A549 (cell line): ENCODE results near the gene MRPS5. TPM values are rescaled to one million over a fixed set of nuclear protein-coding genes. Genes with fewer than 3 reads are reported as not detected.

Experiments used
- ATAC-seq, 2 experiments: fragments of 200-7000 bp in 1 of 2; fragments of >200 bp in 1 of 2; cut with Nextera tagmentation in 1 of 2; cut with Tn5 transposase in 1 of 2; 3 replicates each; pipeline versions ENCODE4 v1.8.0 to v1.9.1; 2018 to 2020; ENCODE audit warnings: mild to moderate bottlenecking in 1 of 2, moderate library complexity in 1 of 2
- CTCF ChIA-PET: fragments of 300-600 bp; sonication (Branson Sonifier 250); formaldehyde crosslinking; extraction: SDS; loops from one replicate; lab custom pipeline; 2021; ENCODE audit warnings: antibody characterized with exemption, inconsistent platforms; lab: Yijun Ruan, JAX
- POLR2A ChIA-PET: fragments of 350-600 bp; formaldehyde crosslinking; extraction: SDS; loops from one replicate; lab custom pipeline; 2021; ENCODE audit warnings: antibody characterized with exemption, inconsistent platforms; lab: Yijun Ruan, JAX
- DNase-seq, 2 experiments: peaks; one replicate each; pipeline versions ENCODE4 v3.0.0 to v3.0.0-alpha.2; 2011 to 2016; ENCODE audit warnings: low read depth in 1 of 2, low spot score in 1 of 2
- FAIRE-seq: peaks from 2 replicates; lab custom pipeline; 2011; peaks lifted over from hg19 to GRCh38; lab: Jason Lieb, UNC
- H3K27ac ChIP-seq, 2 experiments: fragments of >200 bp; sonication (Bioruptor Twin); formaldehyde crosslinking; 3 replicates each; pipeline ENCODE4 v1.5.1; 2016 to 2017
- H3K4me1 ChIP-seq: fragments of >200 bp; sonication (Bioruptor Twin); formaldehyde crosslinking; 3 replicates; pipeline ENCODE4 v1.6.1; 2016
- H3K4me2 ChIP-seq: fragments of >200 bp; sonication (Bioruptor Twin); formaldehyde crosslinking; 3 replicates; pipeline ENCODE4 v1.6.1; 2016
- H3K4me3 ChIP-seq: fragments of >200 bp; sonication (Bioruptor Twin); formaldehyde crosslinking; 3 replicates; pipeline ENCODE4 v1.5.1; 2016
- H3K9me3 ChIP-seq: fragments of >200 bp; sonication (Bioruptor Twin); formaldehyde crosslinking; 3 replicates; pipeline ENCODE4 v1.6.1; 2016
- BHLHE40 ChIP-seq: IDR thresholded peaks from 2 replicates; pipeline ENCODE4 v1.6.1; 2012; ENCODE audit warnings: low read depth, low read length, inconsistent platforms
- EHF ChIP-seq: fragments of 250-450 bp; sonication (Bioruptor Pico); IDR thresholded peaks from 2 replicates; pipeline ENCODE4 v1.5.0; 2020; ENCODE audit warnings: mild to moderate bottlenecking
- EP300 ChIP-seq, 2 experiments: fragments of >200 bp; sonication (Bioruptor Twin); formaldehyde crosslinking; IDR thresholded peaks; 2 replicates in 1 of 2; 3 replicates in 1 of 2; pipeline ENCODE4 v1.6.1; 2016 to 2017
- ESRRA ChIP-seq: fragments of 150-350 bp; IDR thresholded peaks from 2 replicates; pipeline ENCODE4 v1.6.1; 2014; ENCODE audit warnings: mild to moderate bottlenecking, low read length, borderline replicate concordance
- FOSL2 ChIP-seq, 2 experiments: fragments of 450-650 bp in 1 of 2; fragments of >200 bp in 1 of 2; sonication (Bioruptor Twin) in 1 of 2; formaldehyde crosslinking; IDR thresholded peaks; 2 replicates each; pipeline versions ENCODE4 v1.5.0 to v1.6.1; 2016 to 2020; ENCODE audit warnings: mild to moderate bottlenecking in 1 of 2, moderate library complexity in 1 of 2
- FOXS1 ChIP-seq: fragments of 250-450 bp; sonication (Bioruptor Pico); IDR thresholded peaks from 2 replicates; pipeline ENCODE4 v1.5.0; 2020; ENCODE audit warnings: mild to moderate bottlenecking, moderate library complexity
- HDAC2 ChIP-seq: fragments of 200-600 bp; sonication (generic); IDR thresholded peaks from 2 replicates; pipeline ENCODE4 v1.6.1; 2016
- HEYL ChIP-seq: fragments of 250-450 bp; sonication (Bioruptor Pico); IDR thresholded peaks from 2 replicates; pipeline ENCODE4 v1.8.0; 2021; ENCODE audit warnings: mild to moderate bottlenecking, moderate library complexity
- HOXB13 ChIP-seq: fragments of 250-450 bp; sonication (Bioruptor Pico); IDR thresholded peaks from 2 replicates; pipeline ENCODE4 v1.5.0; 2020; ENCODE audit warnings: low read depth, mild to moderate bottlenecking, moderate library complexity
- KDM5A ChIP-seq: fragments of 200-600 bp; sonication (generic); IDR thresholded peaks from 2 replicates; pipeline ENCODE4 v1.6.1; 2016; ENCODE audit warnings: antibody characterized with exemption, mild to moderate bottlenecking
- NPAS2 ChIP-seq: fragments of 250-450 bp; sonication (Bioruptor Pico); IDR thresholded peaks from 2 replicates; pipeline ENCODE4 v1.8.0; 2022; ENCODE audit warnings: mild to moderate bottlenecking, moderate library complexity, borderline replicate concordance
- NR3C1 ChIP-seq: fragments of >200 bp; sonication (Bioruptor Twin); formaldehyde crosslinking; IDR thresholded peaks from 3 replicates; pipeline ENCODE4 v1.6.1; 2017
- PHF8 ChIP-seq: fragments of 200-600 bp; sonication (generic); IDR thresholded peaks from 2 replicates; pipeline ENCODE4 v1.6.1; 2016; ENCODE audit warnings: low read depth, mild to moderate bottlenecking, antibody characterized with exemption, moderate library complexity, borderline replicate concordance
- POLR2AphosphoS2 ChIP-seq: conservative IDR thresholded peaks from 2 replicates; pipeline ENCODE4 v1.6.1; 2012; ENCODE audit warnings: low read length, improper control_type of control experiment, inconsistent platforms
- RARB ChIP-seq: fragments of 250-450 bp; sonication (Bioruptor Pico); IDR thresholded peaks from 2 replicates; pipeline ENCODE4 v1.8.0; 2021; ENCODE audit warnings: mild to moderate bottlenecking, moderate library complexity
- SMC3 ChIP-seq: fragments of >200 bp; sonication (Bioruptor Twin); formaldehyde crosslinking; IDR thresholded peaks from 3 replicates; pipeline ENCODE4 v1.6.1; 2018; ENCODE audit warnings: inconsistent platforms
- TP53 ChIP-seq: fragments of 250-450 bp; sonication (Bioruptor Pico); IDR thresholded peaks from 2 replicates; pipeline ENCODE4 v1.5.0; 2021; ENCODE audit warnings: mild to moderate bottlenecking, moderate library complexity
- ZC3H11A ChIP-seq: fragments of 450-650 bp; IDR thresholded peaks from 2 replicates; pipeline ENCODE4 v1.6.1; 2014; ENCODE audit warnings: antibody characterized with exemption, mild to moderate bottlenecking
- ZNF302 ChIP-seq: fragments of 250-450 bp; sonication (Bioruptor Pico); IDR thresholded peaks from 2 replicates; pipeline ENCODE4 v1.9.0; 2021; ENCODE audit warnings: inconsistent platforms, mild to moderate bottlenecking, moderate library complexity
- ZSCAN20 ChIP-seq: fragments of 250-450 bp; sonication (Bioruptor Pico); IDR thresholded peaks from 2 replicates; pipeline ENCODE4 v1.8.0; 2022; ENCODE audit warnings: mild to moderate bottlenecking, moderate library complexity
- WGBS: methylation state at CpG from one replicate; pipeline ENCODE4 v1.1.6; 2017; ENCODE audit errors: missing lambda C conversion rate; 5-methylcytosine and 5-hydroxymethylcytosine counted together
- polyA plus RNA-seq, 4 experiments: library from polyadenylated mRNA; depleted of rRNA in 3 of 4; stranded (reverse); fragments of >200 nt; fragmentation: RNase III in 1 of 4; extraction: RNeasy Plus Mini Kit Qiagen cat#74134 plus additional on column Dnase treatment in 1 of 4; gene quantifications; 2 replicates in 3 of 4; 3 replicates in 1 of 4; pipeline ENCODE4 v1.2.3, GENCODE V29; 2011 to 2017
- TF ChIP-seq, protein P1 (sequence below): fragments of 450-650 bp; IDR thresholded peaks from 2 replicates; pipeline ENCODE4 v1.6.1; 2014; ENCODE audit warnings: antibody characterized with exemption
- TF ChIP-seq, protein P2 (sequence below): fragments of 250-450 bp; sonication (Bioruptor Pico); IDR thresholded peaks from 2 replicates; pipeline ENCODE4 v1.5.0; 2021; ENCODE audit warnings: mild to moderate bottlenecking, moderate library complexity, borderline replicate concordance
- TF ChIP-seq, protein P3 (sequence below): fragments of >200 bp; sonication (Bioruptor Twin); formaldehyde crosslinking; IDR thresholded peaks from 2 replicates; pipeline ENCODE4 v1.6.1; 2016
- TF ChIP-seq, protein P4 (sequence below): fragments of >200 bp; sonication (Bioruptor Twin); formaldehyde crosslinking; IDR thresholded peaks from 3 replicates; pipeline ENCODE4 v1.6.1; 2016
- TF ChIP-seq, protein P5 (sequence below): IDR thresholded peaks from 2 replicates; pipeline ENCODE4 v1.6.1; 2012; ENCODE audit warnings: low read depth, borderline replicate concordance
- TF ChIP-seq, protein P6 (sequence below): fragments of 250-450 bp; sonication (Bioruptor Pico); IDR thresholded peaks from 2 replicates; pipeline ENCODE4 v1.5.0; 2020; ENCODE audit warnings: low read depth, mild to moderate bottlenecking, moderate library complexity

Gene MRPS5
- polyA plus RNA-seq, 2 of the 4 experiments (the other 2 are of a cell fraction): 103 to 123 TPM

DNA sequence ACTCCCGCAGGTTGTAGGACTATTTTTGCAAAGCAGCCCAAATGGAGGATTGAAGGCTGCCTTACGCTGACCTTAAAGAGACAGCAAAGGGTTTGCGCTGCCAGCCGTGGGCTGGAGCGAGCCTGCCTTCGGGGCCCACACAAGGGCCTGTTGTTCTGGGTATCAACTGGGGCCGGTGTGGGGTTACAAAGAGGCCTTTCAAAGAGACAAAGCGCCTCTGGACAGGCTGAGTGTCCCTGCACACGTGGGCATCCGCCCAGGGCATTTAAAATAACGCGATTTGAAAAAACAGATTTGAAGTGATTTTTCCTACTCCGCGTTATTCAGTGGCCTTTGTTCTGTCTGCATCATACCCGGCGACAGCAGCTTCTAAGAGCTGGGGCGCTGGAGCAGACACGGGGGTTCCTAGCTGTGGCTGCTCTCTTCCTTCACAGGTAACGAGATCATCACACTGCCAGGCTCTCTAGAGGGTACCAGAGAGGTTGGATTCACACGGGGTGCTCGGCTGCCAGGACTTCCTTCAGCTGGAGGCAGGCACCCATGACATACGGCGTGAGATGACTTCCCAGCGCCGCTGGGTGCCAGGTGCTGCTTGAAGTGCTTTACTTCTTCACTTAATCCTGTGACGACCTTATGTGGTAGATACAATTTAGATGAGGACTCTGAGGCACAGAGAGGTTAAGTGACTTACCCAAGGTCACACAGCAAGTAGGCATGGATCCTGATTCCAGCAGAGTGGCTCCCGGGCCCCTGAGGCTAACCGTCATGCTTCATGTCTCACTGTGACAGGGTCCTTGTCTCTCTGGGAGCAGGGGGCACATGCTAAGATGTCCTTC is 63.9 kb downstream of the MRPS5 start:
- CTCF ChIA-PET: interaction anchor here (1.2 to 2.4 kb wide), 3 partner anchors 19 to 24 kb away, joined by 4 to 9 read pairs (median 5); no protein-coding TSS in a partner anchor

DNA sequence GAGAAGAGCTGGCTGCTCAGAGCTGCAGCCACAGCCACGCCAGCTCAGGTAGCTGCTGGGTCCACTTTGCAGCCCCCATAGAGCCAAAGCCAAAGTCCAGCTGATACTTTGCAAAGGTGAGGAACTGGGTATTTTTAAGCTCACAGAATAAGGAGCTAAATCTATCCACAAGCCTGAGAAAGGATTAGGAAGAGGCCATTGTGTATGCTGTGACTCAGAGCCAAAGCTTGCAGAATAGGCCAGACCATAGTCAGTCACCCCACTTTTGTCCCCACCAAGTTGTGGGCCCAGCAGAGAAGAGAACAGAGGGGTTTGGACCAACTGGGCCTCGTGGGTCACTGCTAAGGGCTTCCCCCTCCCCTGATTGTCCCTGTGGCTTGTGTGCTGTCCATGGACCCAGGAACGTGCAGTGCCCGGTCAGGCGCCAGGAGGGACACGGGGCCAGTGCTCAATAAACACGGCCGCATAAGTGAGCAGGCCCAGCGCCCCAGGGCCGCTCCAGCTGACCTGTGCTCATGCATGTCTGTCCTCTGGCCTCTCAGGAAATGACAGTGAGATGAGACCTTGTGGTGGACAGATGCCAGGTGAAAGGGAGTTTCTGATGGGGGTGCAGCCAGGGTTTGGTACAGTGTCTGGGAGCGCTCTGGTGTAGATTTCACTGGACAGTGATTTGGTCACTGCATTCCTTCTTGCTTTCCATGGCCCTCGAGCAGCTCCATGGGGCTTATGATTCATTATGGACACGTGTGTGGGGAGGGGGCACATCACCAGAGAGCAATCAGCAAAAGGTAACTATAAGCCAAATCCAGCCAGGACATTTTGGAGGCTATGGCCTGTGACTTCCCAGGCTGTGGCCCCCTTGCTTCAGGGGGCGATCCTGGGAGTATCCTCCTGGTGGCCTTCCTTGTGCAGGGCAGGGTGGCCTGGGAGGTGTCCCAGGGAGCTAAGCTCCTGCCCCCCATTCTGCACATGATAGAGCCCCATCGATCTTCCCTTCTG is 64.8 kb downstream of the MRPS5 start:
- FAIRE-seq (no peak), DNase-seq (no peak), ATAC-seq (no peak)
- no peak overlapping the region for H3K4me2 ChIP-seq
- ChIA-PET POLR2A (no interaction called here), CTCF (interaction anchor here (1.2 to 6.1 kb wide), 4 partner anchors 11 to 23 kb away, joined by 4 to 45 read pairs (median 7); no protein-coding TSS in a partner anchor)
- H3K4me1 ChIP-seq: no peaks in the 10 kb centered on the region
- no peak overlapping the region for H3K27ac ChIP-seq
- H3K9me3 ChIP-seq: no peaks in the 10 kb centered on the region; the same call in 2 of the 3 replicates
- WGBS: 63% methylated on average over 15 of the region's 15 CpGs
- H3K4me3 ChIP-seq: no peak overlapping the region
- TF ChIP-seq EP300 (IDR thresholded peaks at IDR 0.05) (no peak), FOXS1 (CRISPR knock-in tag) (no peak), NPAS2 (no peak), PHF8 (no peak), ZSCAN20 (CRISPR knock-in tag) (no peak), RARB (CRISPR knock-in tag) (no peak), EHF (CRISPR knock-in tag) (no peak), ZNF302 (CRISPR knock-in tag) (no peak), HOXB13 (CRISPR knock-in tag) (no peak), POLR2AphosphoS2 (no peak), ESRRA (no peak), HDAC2 (no peak), HEYL (CRISPR knock-in tag) (no peak), TP53 (CRISPR knock-in tag) (no peak), NR3C1 (no peak), ZC3H11A (no peak)
- TF ChIP-seq, protein P1, sequence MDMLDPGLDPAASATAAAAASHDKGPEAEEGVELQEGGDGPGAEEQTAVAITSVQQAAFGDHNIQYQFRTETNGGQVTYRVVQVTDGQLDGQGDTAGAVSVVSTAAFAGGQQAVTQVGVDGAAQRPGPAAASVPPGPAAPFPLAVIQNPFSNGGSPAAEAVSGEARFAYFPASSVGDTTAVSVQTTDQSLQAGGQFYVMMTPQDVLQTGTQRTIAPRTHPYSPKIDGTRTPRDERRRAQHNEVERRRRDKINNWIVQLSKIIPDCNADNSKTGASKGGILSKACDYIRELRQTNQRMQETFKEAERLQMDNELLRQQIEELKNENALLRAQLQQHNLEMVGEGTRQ: no peak
- TF ChIP-seq, protein P2, sequence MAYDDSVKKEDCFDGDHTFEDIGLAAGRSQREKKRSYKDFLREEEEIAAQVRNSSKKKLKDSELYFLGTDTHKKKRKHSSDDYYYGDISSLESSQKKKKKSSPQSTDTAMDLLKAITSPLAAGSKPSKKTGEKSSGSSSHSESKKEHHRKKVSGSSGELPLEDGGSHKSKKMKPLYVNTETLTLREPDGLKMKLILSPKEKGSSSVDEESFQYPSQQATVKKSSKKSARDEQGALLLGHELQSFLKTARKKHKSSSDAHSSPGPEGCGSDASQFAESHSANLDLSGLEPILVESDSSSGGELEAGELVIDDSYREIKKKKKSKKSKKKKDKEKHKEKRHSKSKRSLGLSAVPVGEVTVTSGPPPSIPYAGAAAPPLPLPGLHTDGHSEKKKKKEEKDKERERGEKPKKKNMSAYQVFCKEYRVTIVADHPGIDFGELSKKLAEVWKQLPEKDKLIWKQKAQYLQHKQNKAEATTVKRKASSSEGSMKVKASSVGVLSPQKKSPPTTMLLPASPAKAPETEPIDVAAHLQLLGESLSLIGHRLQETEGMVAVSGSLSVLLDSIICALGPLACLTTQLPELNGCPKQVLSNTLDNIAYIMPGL (CRISPR knock-in tag): no peak

More for the DNA sequence above, 63.9 kb downstream of the MRPS5 start:
- FAIRE-seq (no peak), DNase-seq (no peak), ATAC-seq (no peak)
- POLR2A ChIA-PET: no interaction called here
- no peaks in the 10 kb centered on the region for H3K4me1 ChIP-seq
- H3K27ac ChIP-seq: no peak overlapping the region
- no peak overlapping the region for H3K4me3 ChIP-seq
- no peak for TF ChIP-seq ZC3H11A
- TF ChIP-seq HOXB13 (CRISPR knock-in tag): no peak
- TF ChIP-seq, protein P3, sequence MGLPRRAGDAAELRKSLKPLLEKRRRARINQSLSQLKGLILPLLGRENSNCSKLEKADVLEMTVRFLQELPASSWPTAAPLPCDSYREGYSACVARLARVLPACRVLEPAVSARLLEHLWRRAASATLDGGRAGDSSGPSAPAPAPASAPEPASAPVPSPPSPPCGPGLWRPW: no peak
- TF ChIP-seq, protein P4, sequence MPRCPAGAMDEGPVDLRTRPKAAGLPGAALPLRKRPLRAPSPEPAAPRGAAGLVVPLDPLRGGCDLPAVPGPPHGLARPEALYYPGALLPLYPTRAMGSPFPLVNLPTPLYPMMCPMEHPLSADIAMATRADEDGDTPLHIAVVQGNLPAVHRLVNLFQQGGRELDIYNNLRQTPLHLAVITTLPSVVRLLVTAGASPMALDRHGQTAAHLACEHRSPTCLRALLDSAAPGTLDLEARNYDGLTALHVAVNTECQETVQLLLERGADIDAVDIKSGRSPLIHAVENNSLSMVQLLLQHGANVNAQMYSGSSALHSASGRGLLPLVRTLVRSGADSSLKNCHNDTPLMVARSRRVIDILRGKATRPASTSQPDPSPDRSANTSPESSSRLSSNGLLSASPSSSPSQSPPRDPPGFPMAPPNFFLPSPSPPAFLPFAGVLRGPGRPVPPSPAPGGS: no peak
- TF ChIP-seq SMC3: no peak
- no peak for TF ChIP-seq FOSL2 (IDR thresholded peaks at IDR 0.05)
- TF ChIP-seq FOSL2 (CRISPR knock-in tag; IDR thresholded peaks at IDR 0.05): no peak
- TF ChIP-seq, protein P5, sequence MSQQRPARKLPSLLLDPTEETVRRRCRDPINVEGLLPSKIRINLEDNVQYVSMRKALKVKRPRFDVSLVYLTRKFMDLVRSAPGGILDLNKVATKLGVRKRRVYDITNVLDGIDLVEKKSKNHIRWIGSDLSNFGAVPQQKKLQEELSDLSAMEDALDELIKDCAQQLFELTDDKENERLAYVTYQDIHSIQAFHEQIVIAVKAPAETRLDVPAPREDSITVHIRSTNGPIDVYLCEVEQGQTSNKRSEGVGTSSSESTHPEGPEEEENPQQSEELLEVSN: no peak
- TF ChIP-seq HDAC2: no peak
- no peak for TF ChIP-seq KDM5A
- TF ChIP-seq, protein P1: no peak
- TF ChIP-seq POLR2AphosphoS2: no peak
- no peak for TF ChIP-seq ZSCAN20 (CRISPR knock-in tag)
- TF ChIP-seq, protein P6, sequence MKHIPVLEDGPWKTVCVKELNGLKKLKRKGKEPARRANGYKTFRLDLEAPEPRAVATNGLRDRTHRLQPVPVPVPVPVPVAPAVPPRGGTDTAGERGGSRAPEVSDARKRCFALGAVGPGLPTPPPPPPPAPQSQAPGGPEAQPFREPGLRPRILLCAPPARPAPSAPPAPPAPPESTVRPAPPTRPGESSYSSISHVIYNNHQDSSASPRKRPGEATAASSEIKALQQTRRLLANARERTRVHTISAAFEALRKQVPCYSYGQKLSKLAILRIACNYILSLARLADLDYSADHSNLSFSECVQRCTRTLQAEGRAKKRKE (CRISPR knock-in tag): no peak
- TF ChIP-seq BHLHE40: no peak
- 70% methylated on average over 28 of the region's 28 CpGs for WGBS
- no peaks in the 10 kb centered on the region; the same call in 2 of the 3 replicates for H3K9me3 ChIP-seq
- H3K4me2 ChIP-seq: no peak overlapping the region
